K562 (cell line): ENCODE results near the gene HOXC11. TPM values are rescaled to one million over a fixed set of nuclear protein-coding genes. Genes with fewer than 3 reads are reported as not detected.

ENCODE experiments used
- CXXC5 ChIP-seq: fragments of 250-450 bp; sonication (Bioruptor Pico); IDR thresholded peaks from 2 replicates; pipeline ENCODE4 v1.8.0; 2022; ENCODE audit warnings: inconsistent platforms, mild to moderate bottlenecking, moderate library complexity
- HDAC8 ChIP-seq: fragments of 450-650 bp; IDR thresholded peaks from 2 replicates; pipeline ENCODE4 v1.6.1; 2016; ENCODE audit warnings: mild to moderate bottlenecking, missing genetic modification characterization, moderate library complexity, missing compliant biosample characterization
- HNRNPLL ChIP-seq: fragments of 200-400 bp; formaldehyde crosslinking; IDR thresholded peaks from 2 replicates; pipeline ENCODE4 v1.6.1; 2017; ENCODE audit warnings: low read length, low read depth, mild to moderate bottlenecking; ENCODE audit not compliant: poor library complexity, severe bottlenecking
- MCM3 ChIP-seq: fragments of 450-650 bp; IDR thresholded peaks from 2 replicates; pipeline ENCODE4 v1.6.1; 2016
- MED1 ChIP-seq: sonication (generic); formaldehyde crosslinking; IDR thresholded peaks from 2 replicates; pipeline ENCODE4 v1.8.1; 2023; ENCODE audit warnings: missing genetic modification reagents, borderline replicate concordance
- MITF ChIP-seq: IDR thresholded peaks from 2 replicates; pipeline ENCODE4 v1.6.1; 2014; ENCODE audit warnings: antibody characterized with exemption
- MLLT1 ChIP-seq, 2 experiments: fragments of 450-650 bp; IDR thresholded peaks; 2 replicates each; pipeline ENCODE4 v1.6.1; 2016
- NR2C2 ChIP-seq, 2 experiments: fragments of 200-800 bp in 1 of 2; sonication (Bioruptor generic) in 1 of 2; sonication (generic) in 1 of 2; formaldehyde crosslinking in 1 of 2; IDR thresholded peaks; 2 replicates each; pipeline versions ENCODE4 v1.6.1 to v1.8.0; 2016 to 2022; ENCODE audit warnings: mild to moderate bottlenecking in 1 of 2, missing compliant biosample characterization in 1 of 2, missing genetic modification characterization in 1 of 2, missing genetic modification reagents in 1 of 2
- NRF1 ChIP-seq, 2 experiments: fragments of 450-650 bp; IDR thresholded peaks in 1 of 2; conservative IDR thresholded peaks in 1 of 2; 2 replicates each; pipeline ENCODE4 v1.6.1; 2014; ENCODE audit warnings: mild to moderate bottlenecking in 2 of 2
- RNF219 ChIP-seq: fragments of 250-450 bp; sonication (Bioruptor Pico); IDR thresholded peaks from 2 replicates; pipeline ENCODE4 v1.5.0; 2022; ENCODE audit warnings: mild to moderate bottlenecking
- STAT6 ChIP-seq: sonication (generic); formaldehyde crosslinking; IDR thresholded peaks from 2 replicates; pipeline ENCODE4 v1.8.1; 2023; ENCODE audit warnings: mild to moderate bottlenecking, missing genetic modification reagents
- TCF3 ChIP-seq: sonication (generic); formaldehyde crosslinking; IDR thresholded peaks from 2 replicates; pipeline ENCODE4 v1.4.0; 2020; ENCODE audit warnings: mild to moderate bottlenecking, missing genetic modification reagents
- ZBED1 ChIP-seq: IDR thresholded peaks from 2 replicates; pipeline ENCODE4 v1.6.1; 2014
- ZKSCAN3 ChIP-seq: fragments of 250-450 bp; sonication (Bioruptor Pico); IDR thresholded peaks from 2 replicates; pipeline ENCODE4 v1.4.0; 2020
- polyA plus RNA-seq, 8 experiments: library from polyadenylated mRNA; depleted of rRNA in 4 of 8; stranded (reverse) in 5 of 8; unstranded in 3 of 8; fragments of >200 nt; fragmentation: Nextera tagmentation in 2 of 8; fragmentation: Illumina TruSeq in 1 of 8; extraction: Ambion mirVana in 2 of 8; extraction: Trizol in 1 of 8; gene quantifications; 2 replicates each; pipeline versions ENCODE4 v1.2.1 to v1.2.3, GENCODE V29; 2011 to 2014; ENCODE audit warnings: inconsistent platforms in 1 of 8, missing spikeins in 1 of 8
- total RNA-seq, 7 experiments: library from RNA; depleted of rRNA in 6 of 7; stranded (reverse); fragments of >200 nt in 6 of 7; fragmentation: Illumina TruSeq in 2 of 7; extraction: Trizol in 2 of 7; gene quantifications; 2 replicates each; pipeline versions ENCODE4 v1.2.1 to v1.2.3, GENCODE V29; 2011 to 2021; ENCODE audit warnings: low replicate concordance in 1 of 7
- TF ChIP-seq, protein P1 (sequence below): fragments of 450-650 bp; formaldehyde crosslinking; IDR thresholded peaks from 2 replicates; pipeline ENCODE4 v1.4.0; 2020; ENCODE audit warnings: mild to moderate bottlenecking, moderate library complexity
- TF ChIP-seq, protein P2 (sequence below): sonication (generic); formaldehyde crosslinking; IDR thresholded peaks from 2 replicates; pipeline ENCODE4 v1.8.1; 2023; ENCODE audit warnings: mild to moderate bottlenecking, missing genetic modification reagents

Gene HOXC11
- total and polyA plus RNA-seq, 9 of the 15 experiments (the other 6 are each of a cell fraction or from before 2014, with no cell fraction given) = not detected

DNA sequence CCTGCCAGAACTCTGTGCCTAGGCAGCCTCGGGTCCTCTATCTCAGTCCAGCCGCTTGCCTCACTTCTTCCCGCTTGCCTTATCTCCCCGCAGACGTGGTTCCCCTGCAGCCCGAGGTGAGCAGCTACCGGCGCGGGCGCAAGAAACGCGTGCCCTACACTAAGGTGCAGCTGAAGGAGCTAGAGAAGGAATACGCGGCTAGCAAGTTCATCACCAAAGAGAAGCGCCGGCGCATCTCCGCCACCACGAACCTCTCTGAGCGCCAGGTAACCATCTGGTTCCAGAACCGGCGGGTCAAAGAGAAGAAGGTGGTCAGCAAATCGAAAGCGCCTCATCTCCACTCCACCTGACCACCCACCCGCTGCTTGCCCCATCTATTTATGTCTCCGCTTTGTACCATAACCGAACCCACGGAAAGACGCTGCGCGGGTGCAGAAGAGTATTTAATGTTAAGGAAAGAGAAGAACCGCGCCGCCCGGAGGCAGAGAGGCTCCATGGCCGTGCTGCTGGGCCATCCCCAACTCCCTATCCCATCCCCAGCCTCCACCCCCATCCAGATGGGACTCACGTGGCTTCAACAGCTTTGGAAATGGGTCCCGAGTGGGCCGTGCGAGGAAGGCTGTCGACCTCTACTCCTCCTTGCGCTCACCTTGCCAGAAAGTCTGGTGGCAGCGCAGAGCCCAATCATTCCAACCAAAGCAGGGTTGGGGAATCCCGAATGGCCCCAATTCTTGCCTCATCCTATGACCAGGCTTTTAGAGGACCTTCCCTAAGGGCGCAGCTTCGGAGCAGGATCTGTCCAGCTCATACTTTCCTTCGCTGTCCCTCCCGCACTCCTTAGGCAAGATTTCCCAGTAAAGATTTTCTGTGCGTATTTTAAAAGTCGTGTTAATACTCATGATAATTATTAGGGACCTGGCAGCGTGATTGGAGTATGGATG, 27.7 kb upstream of the HOXC11 start (continued):
- TF ChIP-seq MLLT1 (IDR thresholded peaks at IDR 0.05) = no peak
- TF ChIP-seq TCF3 (CRISPR knock-in tag) = peak; percentile 62
- TF ChIP-seq MED1 (CRISPR knock-in tag) = no peak
- TF ChIP-seq MITF = no peak
- no peak for TF ChIP-seq ZBED1
- TF ChIP-seq, protein P1, sequence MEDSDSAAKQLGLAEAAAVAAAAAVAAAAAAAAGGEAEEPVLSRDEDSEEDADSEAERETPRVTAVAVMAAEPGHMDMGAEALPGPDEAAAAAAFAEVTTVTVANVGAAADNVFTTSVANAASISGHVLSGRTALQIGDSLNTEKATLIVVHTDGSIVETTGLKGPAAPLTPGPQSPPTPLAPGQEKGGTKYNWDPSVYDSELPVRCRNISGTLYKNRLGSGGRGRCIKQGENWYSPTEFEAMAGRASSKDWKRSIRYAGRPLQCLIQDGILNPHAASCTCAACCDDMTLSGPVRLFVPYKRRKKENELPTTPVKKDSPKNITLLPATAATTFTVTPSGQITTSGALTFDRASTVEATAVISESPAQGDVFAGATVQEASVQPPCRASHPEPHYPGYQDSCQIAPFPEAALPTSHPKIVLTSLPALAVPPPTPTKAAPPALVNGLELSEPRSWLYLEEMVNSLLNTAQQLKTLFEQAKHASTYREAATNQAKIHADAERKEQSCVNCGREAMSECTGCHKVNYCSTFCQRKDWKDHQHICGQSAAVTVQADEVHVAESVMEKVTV (CRISPR knock-in tag) = no peak
- TF ChIP-seq ZKSCAN3 (CRISPR knock-in tag) = no peak
- TF ChIP-seq CXXC5 = peak; percentile 54; the same call in 1 of the 2 replicates
- no peak for TF ChIP-seq NR2C2 (CRISPR knock-in tag; IDR thresholded peaks at IDR 0.05)
- TF ChIP-seq NR2C2 (tag; IDR thresholded peaks at IDR 0.05) = no peak
- TF ChIP-seq STAT6 (CRISPR knock-in tag) = no peak
- TF ChIP-seq, protein P2, sequence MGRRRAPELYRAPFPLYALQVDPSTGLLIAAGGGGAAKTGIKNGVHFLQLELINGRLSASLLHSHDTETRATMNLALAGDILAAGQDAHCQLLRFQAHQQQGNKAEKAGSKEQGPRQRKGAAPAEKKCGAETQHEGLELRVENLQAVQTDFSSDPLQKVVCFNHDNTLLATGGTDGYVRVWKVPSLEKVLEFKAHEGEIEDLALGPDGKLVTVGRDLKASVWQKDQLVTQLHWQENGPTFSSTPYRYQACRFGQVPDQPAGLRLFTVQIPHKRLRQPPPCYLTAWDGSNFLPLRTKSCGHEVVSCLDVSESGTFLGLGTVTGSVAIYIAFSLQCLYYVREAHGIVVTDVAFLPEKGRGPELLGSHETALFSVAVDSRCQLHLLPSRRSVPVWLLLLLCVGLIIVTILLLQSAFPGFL = no peak
- peak; percentile 26 to 45; a peak in 3 of 4 replicates for TF ChIP-seq NRF1 (conservative IDR thresholded peaks at IDR 0.05 in 1 of 2, IDR thresholded peaks at IDR 0.05 in 1 of 2)
- TF ChIP-seq RNF219 = no peak
- TF ChIP-seq HDAC8 = no peak
- TF ChIP-seq HNRNPLL = peak; percentile 89
- TF ChIP-seq MCM3 = no peak
